Right kidney (tissue), 1 donor: Measurements from ENCODE around the gene NMU.
"Not testable (repeated sequence)": the region's sequence is repeated elsewhere in the genome, so short reads cannot be mapped to it uniquely, and the experiment has no call there.

ENCODE experiments used
- DNase-seq: peaks from one replicate; pipeline ENCODE4 v3.0.0-alpha.2; 2016

NMU gene

GRCh38 chr4:55625835-55626234 is 10.3 kb downstream of the NMU start:
- no peak for DNase-seq

- not testable (repeated sequence) for DNase-seq
Observed at GRCh38 chr4:55624063-55624462, 12.0 kb downstream of the NMU start.

GRCh38 chr4:55618546-55619143 is 17.5 kb downstream of the NMU start:
- no peak for DNase-seq

GRCh38 chr4:55617587-55618197 is 18.4 kb downstream of the NMU start:
- no peak for DNase-seq

GRCh38 chr4:55615008-55615407 is 21.1 kb downstream of the NMU start:
- no peak for DNase-seq

- DNase-seq: no peak
Observed at GRCh38 chr4:55613621-55614020, 22.5 kb downstream of the NMU start.

- DNase-seq: no peak
Observed at GRCh38 chr4:55612341-55612740, 23.8 kb downstream of the NMU start.

- DNase-seq: no peak
Observed at GRCh38 chr4:55611358-55612059, 24.6 kb downstream of the NMU start.

- DNase-seq: no peak
Observed at GRCh38 chr4:55610381-55610780, 25.7 kb downstream of the NMU start.

GRCh38 chr4:55609393-55609866 is 26.7 kb downstream of the NMU start:
- DNase-seq: no peak

- DNase-seq: no peak
Observed at GRCh38 chr4:55608591-55608990, 27.5 kb downstream of the NMU start.

- no peak for DNase-seq
Observed at GRCh38 chr4:55604996-55605395, 31.1 kb downstream of the NMU start.

GRCh38 chr4:55600640-55601039 is 35.5 kb downstream of the NMU start:
- no peak for DNase-seq

GRCh38 chr4:55598641-55599040 is 37.5 kb downstream of the NMU start:
- DNase-seq: no peak

- DNase-seq: no peak
Observed at GRCh38 chr4:55592014-55592413, 44.1 kb downstream of the NMU start, which contains the start of gene PDCL2. Gene PDCL2, minus strand, starts transcription at chr4:55592245. Its CDS starts 136 bp downstream, at chr4:55592109.

- no peak for DNase-seq
Observed at GRCh38 chr4:55588160-55588559, 47.9 kb downstream of the NMU start.

- DNase-seq: not testable (repeated sequence)
Observed at GRCh38 chr4:55582773-55583172, 53.3 kb downstream of the NMU start.

- DNase-seq: no peak
Observed at GRCh38 chr4:55578341-55579010, 57.6 kb downstream of the NMU start.

GRCh38 chr4:55575513-55575912 is 60.6 kb downstream of the NMU start:
- DNase-seq: no peak

- DNase-seq: no peak
Observed at GRCh38 chr4:55574252-55574651, 61.8 kb downstream of the NMU start.

- DNase-seq: no peak
Observed at GRCh38 chr4:55571806-55572205, 64.3 kb downstream of the NMU start.

GRCh38 chr4:55568905-55569504 is 67.1 kb downstream of the NMU start:
- no peak for DNase-seq

- no peak for DNase-seq
Observed at GRCh38 chr4:55561889-55562288, 74.2 kb downstream of the NMU start.
